Measurements from ENCODE around the gene RNF214.
A peak's percentile ranks its signal among the peaks of the same experiment; 100 is the strongest.

RNF214 gene

GRCh38 chr11:117300283-117300663 lies 67.8 kb downstream of the RNF214 start:
- Histone ChIP-seq H3K27ac (ENCODE audit: low read length) (no peak overlapping the region), H3K27me3 (ENCODE audit: insufficient read depth, low read length) (no peaks in the 10 kb centered on the region), H3K4me3 (ENCODE audit: low read length) (0 out of 2 replicates have a peak overlapping the region, but pooled peaks have one; percentile 7), H3K36me3 (ENCODE audit: insufficient read depth, low read depth, low read length) (no peaks in the 10 kb centered on the region; the same call in 1 of the 2 replicates), H3K4me1 (ENCODE audit: insufficient read depth, low read length) (peaks cover 19% of the 10 kb centered on the region), H3K9ac (ENCODE audit: low read depth, low read length) (peak overlapping the region; percentile 42; the same call in 1 of the 2 replicates), H3K9me3 (ENCODE audit: insufficient read depth, low read depth, low read length) (no peaks in the 10 kb centered on the region)

- no peak overlapping the region for H3K27ac ChIP-seq (ENCODE audit: low read length)
- H3K9me3 ChIP-seq (ENCODE audit: insufficient read depth, low read depth, low read length) = no peaks in the 10 kb centered on the region
- no peak overlapping the region for H3K4me3 ChIP-seq (ENCODE audit: low read length)
- H3K4me1 ChIP-seq (ENCODE audit: insufficient read depth, low read length) = peaks cover 19% of the 10 kb centered on the region
- H3K27me3 ChIP-seq (ENCODE audit: insufficient read depth, low read length) = no peaks in the 10 kb centered on the region
- no peaks in the 10 kb centered on the region for H3K36me3 ChIP-seq (ENCODE audit: insufficient read depth, low read depth, low read length)
- H3K9ac ChIP-seq (ENCODE audit: low read depth, low read length) = no peak overlapping the region
These were observed 68.3 kb downstream of the RNF214 start for GRCh38 chr11:117300773-117301172.

- no peaks in the 10 kb centered on the region for H3K27me3 ChIP-seq (ENCODE audit: insufficient read depth, low read length)
- no peak overlapping the region for H3K27ac ChIP-seq (ENCODE audit: low read length)
- no peaks in the 10 kb centered on the region for H3K9me3 ChIP-seq (ENCODE audit: insufficient read depth, low read depth, low read length)
- no peak overlapping the region for H3K4me3 ChIP-seq (ENCODE audit: low read length)
- H3K36me3 ChIP-seq (ENCODE audit: insufficient read depth, low read depth, low read length) = no peaks in the 10 kb centered on the region
- H3K9ac ChIP-seq (ENCODE audit: low read depth, low read length) = no peak overlapping the region
- peaks cover 19% of the 10 kb centered on the region for H3K4me1 ChIP-seq (ENCODE audit: insufficient read depth, low read length)
These were observed 69.8 kb downstream of the RNF214 start for GRCh38 chr11:117302228-117302627.

GRCh38 chr11:117303101-117303500 lies 70.6 kb downstream of the RNF214 start:
- Histone ChIP-seq H3K9ac (ENCODE audit: low read depth, low read length) (no peak overlapping the region), H3K4me1 (ENCODE audit: insufficient read depth, low read length) (peaks cover 19% of the 10 kb centered on the region), H3K4me3 (ENCODE audit: low read length) (no peak overlapping the region; the same call in 1 of the 2 replicates), H3K27me3 (ENCODE audit: insufficient read depth, low read length) (no peaks in the 10 kb centered on the region), H3K9me3 (ENCODE audit: insufficient read depth, low read depth, low read length) (no peaks in the 10 kb centered on the region), H3K36me3 (ENCODE audit: insufficient read depth, low read depth, low read length) (no peaks in the 10 kb centered on the region), H3K27ac (ENCODE audit: low read length) (no peak overlapping the region)

- Histone ChIP-seq H3K4me1 (ENCODE audit: insufficient read depth, low read length) (peaks cover 19% of the 10 kb centered on the region), H3K4me3 (ENCODE audit: low read length) (no peak overlapping the region; the same call in 1 of the 2 replicates), H3K27ac (ENCODE audit: low read length) (no peak overlapping the region), H3K9ac (ENCODE audit: low read depth, low read length) (no peak overlapping the region), H3K9me3 (ENCODE audit: insufficient read depth, low read depth, low read length) (no peaks in the 10 kb centered on the region), H3K27me3 (ENCODE audit: insufficient read depth, low read length) (no peaks in the 10 kb centered on the region), H3K36me3 (ENCODE audit: insufficient read depth, low read depth, low read length) (no peaks in the 10 kb centered on the region)
These were observed 71.3 kb downstream of the RNF214 start for GRCh38 chr11:117303646-117304315.

- Histone ChIP-seq H3K27ac (ENCODE audit: low read length) (no peak overlapping the region), H3K36me3 (ENCODE audit: insufficient read depth, low read depth, low read length) (no peaks in the 10 kb centered on the region), H3K27me3 (ENCODE audit: insufficient read depth, low read length) (no peaks in the 10 kb centered on the region), H3K9ac (ENCODE audit: low read depth, low read length) (no peak overlapping the region), H3K4me1 (ENCODE audit: insufficient read depth, low read length) (peaks cover 9% of the 10 kb centered on the region), H3K9me3 (ENCODE audit: insufficient read depth, low read depth, low read length) (no peaks in the 10 kb centered on the region), H3K4me3 (ENCODE audit: low read length) (no peak overlapping the region)
These were observed 72.7 kb downstream of the RNF214 start for GRCh38 chr11:117305145-117305544.

- H3K4me1 ChIP-seq (ENCODE audit: insufficient read depth, low read length) = no peaks in the 10 kb centered on the region
- no peak overlapping the region for H3K9ac ChIP-seq (ENCODE audit: low read depth, low read length)
- no peaks in the 10 kb centered on the region for H3K9me3 ChIP-seq (ENCODE audit: insufficient read depth, low read depth, low read length)
- no peaks in the 10 kb centered on the region; the same call in 1 of the 2 replicates for H3K27me3 ChIP-seq (ENCODE audit: insufficient read depth, low read length)
- H3K4me3 ChIP-seq (ENCODE audit: low read length) = no peak overlapping the region
- no peaks in the 10 kb centered on the region for H3K36me3 ChIP-seq (ENCODE audit: insufficient read depth, low read depth, low read length)
- no peak overlapping the region for H3K27ac ChIP-seq (ENCODE audit: low read length)
These were observed 76.8 kb downstream of the RNF214 start for GRCh38 chr11:117309310-117309709.

- no peaks in the 10 kb centered on the region for H3K9me3 ChIP-seq (ENCODE audit: insufficient read depth, low read depth, low read length)
- no peaks in the 10 kb centered on the region for H3K36me3 ChIP-seq (ENCODE audit: insufficient read depth, low read depth, low read length)
- no peak overlapping the region for H3K27ac ChIP-seq (ENCODE audit: low read length)
- H3K27me3 ChIP-seq (ENCODE audit: insufficient read depth, low read length) = peaks cover 11% of the 10 kb centered on the region
- H3K4me3 ChIP-seq (ENCODE audit: low read length) = no peak overlapping the region
- no peak overlapping the region for H3K9ac ChIP-seq (ENCODE audit: low read depth, low read length)
- peaks cover 5% of the 10 kb centered on the region; the same call in 1 of the 2 replicates for H3K4me1 ChIP-seq (ENCODE audit: insufficient read depth, low read length)
These were observed 80.6 kb downstream of the RNF214 start for GRCh38 chr11:117313091-117313490.

GRCh38 chr11:117313828-117314768 lies 81.6 kb downstream of the RNF214 start:
- Histone ChIP-seq H3K9ac (ENCODE audit: low read depth, low read length) (no peak overlapping the region), H3K36me3 (ENCODE audit: insufficient read depth, low read depth, low read length) (no peaks in the 10 kb centered on the region), H3K27ac (ENCODE audit: low read length) (no peak overlapping the region), H3K27me3 (ENCODE audit: insufficient read depth, low read length) (peaks cover 11% of the 10 kb centered on the region), H3K4me1 (ENCODE audit: insufficient read depth, low read length) (peaks cover 5% of the 10 kb centered on the region; the same call in 1 of the 2 replicates), H3K9me3 (ENCODE audit: insufficient read depth, low read depth, low read length) (no peaks in the 10 kb centered on the region), H3K4me3 (ENCODE audit: low read length) (no peak overlapping the region)

- Histone ChIP-seq H3K27ac (ENCODE audit: low read length) (no peak overlapping the region), H3K4me1 (ENCODE audit: insufficient read depth, low read length) (peaks cover 5% of the 10 kb centered on the region; the same call in 1 of the 2 replicates), H3K9ac (ENCODE audit: low read depth, low read length) (no peak overlapping the region), H3K36me3 (ENCODE audit: insufficient read depth, low read depth, low read length) (no peaks in the 10 kb centered on the region), H3K27me3 (ENCODE audit: insufficient read depth, low read length) (peaks cover 11% of the 10 kb centered on the region), H3K9me3 (ENCODE audit: insufficient read depth, low read depth, low read length) (no peaks in the 10 kb centered on the region), H3K4me3 (ENCODE audit: low read length) (peak overlapping the region; percentile 72)
These were observed 82.4 kb downstream of the RNF214 start for GRCh38 chr11:117314840-117315239.

- peak overlapping the region; percentile 72 for H3K4me3 ChIP-seq (ENCODE audit: low read length)
- peaks cover 5% of the 10 kb centered on the region; the same call in 1 of the 2 replicates for H3K4me1 ChIP-seq (ENCODE audit: insufficient read depth, low read length)
- no peaks in the 10 kb centered on the region for H3K36me3 ChIP-seq (ENCODE audit: insufficient read depth, low read depth, low read length)
- peaks cover 11% of the 10 kb centered on the region for H3K27me3 ChIP-seq (ENCODE audit: insufficient read depth, low read length)
- H3K27ac ChIP-seq (ENCODE audit: low read length) = no peak overlapping the region
- H3K9me3 ChIP-seq (ENCODE audit: insufficient read depth, low read depth, low read length) = no peaks in the 10 kb centered on the region
- H3K9ac ChIP-seq (ENCODE audit: low read depth, low read length) = no peak overlapping the region
These were observed 83.1 kb downstream of the RNF214 start for GRCh38 chr11:117315285-117316196.

Data from iPS-20b (cell line).